Testis (tissue), 2 donors: Measurements from ENCODE around the gene RFC2.

Experiments used
- POLR2A ChIP-seq: fragments of 450-650 bp; IDR thresholded peaks from one replicate; pipeline ENCODE4 v1.6.1; 2017; ENCODE audit warnings: antibody characterized with exemption, mild to moderate bottlenecking, moderate library complexity
- TF ChIP-seq, protein P1 (sequence below), 3 experiments: fragments of 450-650 bp in 2 of 3; fragments of 200-600 bp in 1 of 3; sonication (generic) in 1 of 3; IDR thresholded peaks; one replicate each; pipeline ENCODE4 v1.5.1; 2016 to 2019; ENCODE audit warnings: antibody characterized with exemption in 3 of 3, mild to moderate bottlenecking in 2 of 3, moderate library complexity in 1 of 3

DNA sequence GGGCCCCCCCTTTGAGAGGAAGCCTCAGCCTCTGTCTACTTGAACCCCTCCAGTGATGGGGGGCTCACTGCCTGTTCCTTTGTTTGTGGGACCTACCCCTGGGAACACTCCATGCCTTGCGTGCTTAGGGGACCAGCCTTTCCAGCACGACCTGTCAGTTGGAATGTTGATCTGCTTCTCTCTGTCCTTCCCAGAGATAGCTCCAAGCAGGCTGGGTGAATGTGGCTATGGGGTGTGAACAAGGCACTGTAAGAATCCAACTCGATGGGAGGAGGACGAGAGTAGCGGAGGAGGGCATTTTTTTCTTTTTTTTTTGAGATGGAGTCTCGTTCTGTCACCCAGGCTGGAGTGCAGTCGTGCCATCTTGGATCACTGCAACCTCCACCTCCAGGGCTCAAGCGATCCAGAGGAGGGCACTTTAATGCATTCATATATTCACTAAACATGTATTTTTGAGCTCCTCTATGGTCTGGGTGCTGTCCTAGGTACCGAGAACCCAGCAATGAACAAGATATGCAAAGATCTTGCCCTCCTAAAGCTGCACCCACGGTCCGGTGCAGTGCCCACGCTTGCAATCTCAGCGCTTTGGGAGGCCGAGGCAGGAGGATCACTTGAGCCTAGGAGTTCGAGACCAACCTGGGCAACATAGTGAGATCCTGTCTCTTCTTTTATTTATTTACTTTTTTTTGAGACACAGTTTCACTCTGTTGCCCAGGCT is 43.5 kb upstream of the RFC2 start:
- TF ChIP-seq, protein P1, sequence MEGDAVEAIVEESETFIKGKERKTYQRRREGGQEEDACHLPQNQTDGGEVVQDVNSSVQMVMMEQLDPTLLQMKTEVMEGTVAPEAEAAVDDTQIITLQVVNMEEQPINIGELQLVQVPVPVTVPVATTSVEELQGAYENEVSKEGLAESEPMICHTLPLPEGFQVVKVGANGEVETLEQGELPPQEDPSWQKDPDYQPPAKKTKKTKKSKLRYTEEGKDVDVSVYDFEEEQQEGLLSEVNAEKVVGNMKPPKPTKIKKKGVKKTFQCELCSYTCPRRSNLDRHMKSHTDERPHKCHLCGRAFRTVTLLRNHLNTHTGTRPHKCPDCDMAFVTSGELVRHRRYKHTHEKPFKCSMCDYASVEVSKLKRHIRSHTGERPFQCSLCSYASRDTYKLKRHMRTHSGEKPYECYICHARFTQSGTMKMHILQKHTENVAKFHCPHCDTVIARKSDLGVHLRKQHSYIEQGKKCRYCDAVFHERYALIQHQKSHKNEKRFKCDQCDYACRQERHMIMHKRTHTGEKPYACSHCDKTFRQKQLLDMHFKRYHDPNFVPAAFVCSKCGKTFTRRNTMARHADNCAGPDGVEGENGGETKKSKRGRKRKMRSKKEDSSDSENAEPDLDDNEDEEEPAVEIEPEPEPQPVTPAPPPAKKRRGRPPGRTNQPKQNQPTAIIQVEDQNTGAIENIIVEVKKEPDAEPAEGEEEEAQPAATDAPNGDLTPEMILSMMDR (IDR thresholded peaks at IDR 0.05) = no peak
- no peak for TF ChIP-seq POLR2A
